HUDEP-2 (cell line): Measurements from ENCODE around the gene PLEKHO2.

Experiments used
- DNase-seq, 76 experiments: peaks; one replicate each; lab custom pipeline; 2025; ENCODE audit not compliant: unreplicated experiment in 76 of 76; lab: John Stamatoyannopoulos, UW

PLEKHO2 gene

GRCh38 chr15:64911311-64912186 is 69.8 kb downstream of the PLEKHO2 start, which contains the start of gene ANKDD1A:
ANKDD1A (plus strand) TSS chr15:64911902; CDS start chr15:64911931, 29 bp downstream.
- peak in 1 of 76 experiments; percentile 19 for DNase-seq

- no peak for DNase-seq
These were observed 70.9 kb downstream of the PLEKHO2 start for GRCh38 chr15:64912379-64913325.

DNA sequence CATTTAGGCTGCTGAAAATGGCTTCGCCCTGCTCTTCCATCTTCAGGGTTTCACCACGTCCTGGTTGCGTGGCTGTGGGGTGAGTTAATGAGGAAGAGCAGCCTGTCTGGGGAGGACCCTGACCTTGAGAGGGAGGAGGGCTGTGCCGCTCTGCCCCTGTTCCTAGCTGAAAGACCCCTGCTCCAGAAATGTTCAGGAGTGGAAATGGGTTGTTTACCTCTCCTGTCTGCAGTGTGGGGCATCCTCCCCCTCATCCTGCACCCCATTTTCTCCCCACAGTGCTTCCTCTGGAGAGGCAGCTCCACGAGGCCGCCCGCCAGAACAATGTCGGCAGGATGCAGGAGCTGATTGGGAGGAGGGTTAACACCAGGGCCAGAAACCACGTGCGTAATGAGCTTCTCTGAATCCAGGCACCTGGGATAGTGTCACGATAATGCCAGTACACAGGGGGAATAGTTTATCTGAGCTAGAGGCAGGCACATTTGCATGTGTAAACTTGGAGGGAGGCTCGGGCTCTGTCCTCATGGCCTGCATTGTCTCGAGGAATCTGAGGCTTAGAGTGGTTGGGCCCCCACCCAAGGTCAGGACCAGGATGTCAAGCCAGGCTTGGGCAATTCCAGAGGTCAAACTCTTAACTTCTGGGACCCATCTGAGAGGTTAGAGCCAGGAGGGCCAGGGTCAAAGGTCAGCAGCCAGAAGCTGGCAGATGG is 74.0 kb downstream of the PLEKHO2 start:
- DNase-seq: no peak

DNA sequence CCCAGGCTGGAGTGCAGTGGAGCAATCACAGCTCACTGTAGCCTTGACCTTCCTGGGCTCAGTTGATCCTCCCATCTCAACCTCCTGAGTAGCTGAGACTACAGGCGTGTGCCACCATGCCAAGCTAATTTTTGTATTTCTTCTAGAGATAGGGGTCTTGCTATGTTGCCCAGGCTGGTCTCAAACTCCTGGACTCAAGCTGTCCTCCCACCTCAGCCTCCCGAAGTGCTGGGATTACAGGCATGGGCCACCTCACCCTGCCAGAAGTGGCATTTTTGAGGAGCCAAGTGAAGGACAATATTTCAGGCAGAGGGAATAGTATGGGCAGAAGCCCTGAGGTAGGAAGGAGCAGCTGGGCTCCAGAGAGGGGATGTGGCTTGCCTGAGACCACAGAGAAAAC is 74.7 kb downstream of the PLEKHO2 start:
- no peak for DNase-seq

DNA sequence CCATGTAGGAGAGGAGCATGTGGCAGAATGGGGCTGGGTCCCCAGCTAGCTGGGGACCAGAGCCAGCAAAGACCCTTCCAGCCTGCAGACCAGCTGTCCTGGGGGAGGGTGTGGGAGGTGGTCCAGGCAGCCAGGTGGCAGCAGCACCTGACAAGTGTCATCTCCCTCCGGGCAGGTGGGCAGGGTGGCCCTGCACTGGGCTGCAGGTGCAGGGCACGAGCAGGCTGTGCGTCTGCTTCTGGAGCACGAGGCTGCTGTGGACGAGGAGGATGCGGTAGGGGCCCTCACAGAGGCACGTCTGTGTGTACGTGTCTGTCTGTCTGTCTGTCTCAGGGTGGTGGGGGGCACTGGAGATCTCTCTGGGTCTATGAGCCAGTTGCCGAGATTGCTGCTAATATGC is 75.5 kb downstream of the PLEKHO2 start:
- no peak for DNase-seq
